SW 1271 (cell line): ENCODE measurements around the gene NECTIN1.

Experiments used
- DNase-seq, 2 experiments: peaks; one replicate each; lab custom pipeline; 2025; lab: John Stamatoyannopoulos, UW

The NECTIN1 gene

DNA sequence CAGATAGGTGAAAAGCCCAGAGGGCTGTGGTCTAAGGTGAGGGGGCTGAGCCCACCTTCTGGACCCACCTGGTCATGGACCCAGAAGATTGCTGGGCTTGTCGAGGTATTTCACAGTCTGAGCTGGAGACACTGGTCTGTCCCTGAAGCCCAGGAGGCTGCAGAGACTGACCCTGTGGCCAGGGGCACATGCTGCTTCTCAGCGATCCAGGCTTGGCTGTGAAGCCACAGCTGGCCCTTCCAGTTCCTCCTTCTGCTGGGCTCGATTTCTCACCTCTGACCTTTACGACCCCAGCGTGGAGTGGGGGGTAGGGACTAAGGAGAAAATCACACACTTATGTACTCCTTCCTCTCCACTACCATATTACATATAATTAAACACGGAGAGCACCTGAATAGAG lies 88.5 kb downstream of the NECTIN1 start:
- DNase-seq = no peak

DNA sequence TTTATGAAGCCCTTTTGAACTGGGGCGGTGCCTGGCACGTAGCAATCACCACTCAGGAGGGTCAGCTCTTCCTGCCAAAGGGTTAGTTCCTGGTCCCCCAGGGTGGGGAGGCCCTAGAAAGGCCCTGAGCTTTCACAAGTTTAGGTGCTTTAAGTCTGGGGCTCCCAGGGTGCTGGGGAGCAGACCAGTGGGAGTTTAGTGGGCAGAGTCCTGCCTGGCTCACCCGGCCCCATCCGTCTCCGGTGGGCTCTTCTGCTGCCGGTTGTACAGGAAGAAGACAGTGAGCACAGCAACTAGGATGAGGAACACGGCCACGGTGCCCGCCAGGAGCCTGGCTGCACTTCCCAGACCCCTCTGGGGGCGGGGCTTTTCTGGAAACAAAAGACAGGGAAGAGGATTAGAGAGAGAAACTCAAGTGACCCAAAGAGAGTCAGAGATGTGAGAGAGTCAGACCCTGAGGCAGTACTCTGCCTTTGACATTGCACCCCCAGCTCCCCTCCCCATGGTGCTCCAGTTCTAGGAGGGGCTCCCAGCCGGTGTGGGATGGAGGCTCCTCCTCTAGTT lies 89.3 kb downstream of the NECTIN1 start:
- no peak for DNase-seq

DNA sequence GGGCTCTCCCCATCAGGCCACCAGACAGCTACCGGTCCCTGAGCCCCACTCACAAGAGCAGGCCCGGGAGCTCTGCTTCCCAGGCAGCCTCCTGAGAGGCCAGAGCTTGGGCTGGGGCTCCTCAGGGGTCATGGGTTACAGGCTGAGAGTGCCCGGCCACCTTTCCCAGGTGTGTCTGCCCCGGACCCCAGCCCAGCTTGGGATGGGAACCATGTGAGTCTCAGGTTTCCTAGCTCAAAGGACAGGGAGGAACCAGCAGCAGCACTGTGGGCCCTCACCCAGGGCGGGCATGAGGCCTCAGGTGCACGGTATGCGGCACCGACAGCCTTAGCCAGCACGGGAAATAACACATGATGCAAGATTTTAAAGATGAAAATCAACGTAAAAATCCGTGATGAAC lies 90.1 kb downstream of the NECTIN1 start:
- DNase-seq = no peak

DNA sequence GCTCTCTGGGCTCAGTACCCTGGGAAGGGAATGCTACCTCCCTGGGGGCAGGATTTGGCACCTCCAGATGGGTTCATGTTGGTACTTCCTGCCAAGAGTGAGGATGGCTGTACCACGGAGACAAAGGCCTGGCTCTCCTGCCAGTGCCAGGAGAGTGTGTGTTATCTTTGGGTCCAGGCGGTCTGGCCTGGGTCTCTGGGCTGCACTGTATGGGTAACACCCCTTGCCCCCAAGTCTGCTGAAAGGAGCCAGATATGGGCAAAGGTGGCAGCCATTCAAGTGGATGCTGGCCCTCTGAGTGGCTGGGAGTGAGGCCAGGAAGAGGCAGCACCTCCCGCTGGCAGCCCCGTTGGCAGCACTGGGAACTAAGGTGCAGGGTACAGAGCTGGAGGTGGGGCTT lies 91.5 kb downstream of the NECTIN1 start:
- no peak for DNase-seq

DNA sequence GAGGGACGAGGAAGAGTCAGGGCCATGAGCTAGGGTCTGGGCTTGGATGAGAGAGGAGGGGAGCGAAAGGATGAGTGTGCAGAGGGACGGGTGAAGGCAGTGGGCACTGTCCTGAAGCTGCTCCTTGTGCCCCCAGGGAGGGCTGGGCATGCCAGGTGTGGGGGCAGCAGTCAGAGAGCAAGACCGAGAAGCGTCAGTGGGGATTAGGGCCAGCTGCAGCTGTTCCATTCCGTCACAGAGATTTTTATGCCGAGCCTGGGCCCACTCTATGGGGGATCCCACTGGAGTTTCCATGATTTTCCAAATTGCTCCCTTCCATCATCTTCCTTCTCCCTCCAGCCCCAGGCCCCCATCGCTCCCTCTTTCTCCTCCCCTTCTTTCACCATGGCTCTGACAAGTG lies 93.2 kb downstream of the NECTIN1 start:
- no peak for DNase-seq

DNA sequence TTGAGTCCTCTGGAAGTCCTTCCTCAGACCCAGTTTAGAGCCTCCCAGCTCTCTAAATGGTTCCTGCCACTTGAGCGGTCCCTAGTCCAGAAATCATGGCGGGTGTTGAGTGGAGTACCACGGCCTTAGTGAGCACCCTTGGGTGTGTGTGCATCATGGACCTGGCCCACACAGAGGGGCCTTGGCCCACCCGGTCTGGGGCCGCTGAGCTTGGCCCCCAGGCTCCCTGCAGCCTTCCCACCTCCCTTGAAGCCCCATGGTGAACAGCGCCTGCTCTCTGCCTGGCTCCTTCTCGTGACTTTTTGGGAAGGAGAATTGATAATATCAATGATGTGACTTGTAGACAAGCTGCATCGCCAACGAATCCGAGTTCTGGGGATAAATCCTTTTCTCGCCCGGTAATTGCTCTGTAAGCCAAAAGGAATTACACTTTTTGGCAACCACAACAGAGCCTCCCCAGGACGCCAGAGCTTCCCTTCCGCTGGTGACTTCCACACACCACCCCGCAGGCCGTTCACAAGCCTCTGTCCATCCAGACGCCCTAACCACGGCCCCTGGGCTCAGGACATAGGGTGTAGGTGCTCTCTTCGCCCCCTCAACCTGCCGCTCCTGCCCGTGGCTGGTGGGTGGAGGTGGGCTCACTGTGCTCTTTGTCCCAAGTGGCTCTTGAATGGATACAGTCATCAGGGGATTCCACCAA lies 93.8 kb downstream of the NECTIN1 start:
- DNase-seq = no peak

DNA sequence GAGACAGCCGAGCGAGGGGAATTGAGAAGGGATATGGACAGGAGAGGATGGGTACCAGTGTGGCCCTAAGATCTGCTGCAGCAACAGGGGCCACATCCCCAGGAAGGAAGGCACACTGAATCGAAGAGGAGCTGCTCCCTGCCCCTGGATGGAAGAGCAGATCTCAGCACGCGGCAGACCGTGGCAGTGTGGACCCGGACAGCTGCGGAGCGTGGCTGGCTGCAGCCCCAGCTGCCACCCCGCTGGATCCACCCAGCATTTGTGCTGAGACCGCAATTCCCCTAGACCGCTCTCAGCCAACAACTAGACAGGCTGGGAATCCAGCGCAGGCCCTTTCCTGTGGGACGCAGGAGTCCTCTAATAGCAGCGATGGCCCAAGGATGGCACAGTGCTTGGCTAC lies 94.7 kb downstream of the NECTIN1 start:
- DNase-seq = no peak

DNA sequence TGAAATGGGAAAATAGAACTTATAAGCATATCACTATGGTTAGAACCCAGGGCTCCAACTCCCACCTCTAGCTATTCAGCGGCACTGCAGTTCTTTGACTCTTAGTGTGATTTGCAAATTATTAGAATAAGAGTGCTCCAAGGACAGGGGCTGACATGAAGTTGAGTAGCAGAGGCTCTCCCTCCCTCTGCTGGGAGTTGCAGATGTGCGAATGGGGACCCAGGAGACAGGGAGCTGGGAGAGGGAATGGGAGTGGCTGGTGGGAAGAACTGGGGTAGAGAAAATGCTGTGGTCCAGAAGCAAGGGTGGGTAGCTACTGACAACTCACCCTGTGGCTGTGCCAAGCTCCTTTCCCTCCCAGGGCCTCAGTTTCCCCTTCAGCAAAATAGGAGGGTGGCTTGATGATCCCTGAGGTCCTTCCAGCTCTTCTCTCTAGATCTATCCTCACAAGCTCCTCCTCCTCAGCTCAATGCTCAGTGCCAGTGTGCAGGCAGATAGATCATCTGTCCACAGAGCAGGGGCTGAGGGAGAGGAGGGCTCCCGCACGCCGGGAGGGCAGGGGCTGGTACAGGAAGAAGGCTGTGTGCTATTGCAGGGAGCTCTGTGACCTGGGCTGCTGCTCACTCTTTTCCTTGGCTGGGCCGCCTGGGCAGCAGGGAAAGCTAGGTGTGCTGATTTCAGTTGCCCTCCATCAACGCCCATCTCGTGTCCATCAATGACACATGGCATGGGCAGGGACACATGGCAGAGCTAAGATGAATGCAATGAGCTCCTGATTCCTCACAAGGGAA lies 99.0 kb downstream of the NECTIN1 start:
- no peak for DNase-seq

DNA sequence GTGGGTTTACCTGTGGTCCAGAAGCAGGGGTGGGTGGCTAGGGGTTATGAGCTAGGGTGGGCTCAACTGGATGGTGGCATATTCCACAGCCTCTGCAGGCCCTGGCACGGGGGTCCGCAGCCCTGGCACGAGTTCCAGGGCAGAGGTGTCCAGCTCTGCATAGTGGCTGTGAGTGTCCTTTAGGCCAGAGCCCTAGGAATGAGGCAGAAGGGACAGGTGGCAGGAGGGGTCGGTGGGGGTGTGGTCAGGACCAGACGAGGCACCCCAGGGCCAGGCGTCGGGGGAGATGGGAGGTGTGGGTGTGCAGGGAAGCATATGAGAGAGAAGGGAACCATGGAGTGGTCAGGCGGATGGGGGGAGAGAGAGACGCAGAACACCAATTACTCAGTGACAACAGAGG lies 99.9 kb downstream of the NECTIN1 start:
- DNase-seq = no peak

DNA sequence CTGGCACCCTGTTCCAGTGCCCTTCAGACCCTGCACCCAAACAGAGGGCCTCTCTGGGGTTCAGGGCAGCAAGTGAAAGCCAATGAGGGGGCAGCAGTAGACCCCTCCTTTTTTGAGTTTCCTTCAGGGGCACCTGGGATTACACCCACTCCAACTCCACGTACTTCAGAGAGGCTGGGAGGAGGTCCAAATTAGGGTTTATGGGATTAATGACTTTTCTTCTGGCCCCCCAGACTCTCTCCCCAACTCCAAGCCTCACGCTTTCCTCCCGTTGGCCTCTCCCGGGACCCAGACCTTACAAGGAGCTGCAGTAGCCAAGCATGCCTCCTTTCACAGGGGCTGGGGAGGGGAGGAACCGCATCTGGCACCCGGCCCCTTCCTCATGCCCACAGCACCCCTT lies 101.7 kb downstream of the NECTIN1 start:
- no peak for DNase-seq

DNA sequence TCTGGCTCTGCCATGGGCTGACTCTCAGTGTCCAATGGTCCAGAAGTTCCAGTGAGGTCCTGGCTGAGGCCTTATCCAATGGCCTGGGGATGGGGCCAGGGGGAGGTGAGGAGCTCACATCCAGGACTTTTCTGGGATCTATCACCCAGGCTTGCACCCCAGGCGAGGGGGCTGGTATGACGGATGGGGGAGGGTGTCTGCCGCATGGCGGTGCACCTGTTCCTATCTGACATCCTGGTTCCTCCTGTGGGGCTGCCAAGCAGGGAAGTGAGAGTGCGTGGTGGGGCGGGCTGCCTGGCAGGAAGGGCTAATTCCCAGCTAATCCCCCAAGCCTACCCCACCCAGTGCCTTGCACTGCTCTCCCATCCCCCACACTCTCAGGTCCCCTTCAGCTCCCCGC lies 102.1 kb downstream of the NECTIN1 start:
- DNase-seq = no peak

DNA sequence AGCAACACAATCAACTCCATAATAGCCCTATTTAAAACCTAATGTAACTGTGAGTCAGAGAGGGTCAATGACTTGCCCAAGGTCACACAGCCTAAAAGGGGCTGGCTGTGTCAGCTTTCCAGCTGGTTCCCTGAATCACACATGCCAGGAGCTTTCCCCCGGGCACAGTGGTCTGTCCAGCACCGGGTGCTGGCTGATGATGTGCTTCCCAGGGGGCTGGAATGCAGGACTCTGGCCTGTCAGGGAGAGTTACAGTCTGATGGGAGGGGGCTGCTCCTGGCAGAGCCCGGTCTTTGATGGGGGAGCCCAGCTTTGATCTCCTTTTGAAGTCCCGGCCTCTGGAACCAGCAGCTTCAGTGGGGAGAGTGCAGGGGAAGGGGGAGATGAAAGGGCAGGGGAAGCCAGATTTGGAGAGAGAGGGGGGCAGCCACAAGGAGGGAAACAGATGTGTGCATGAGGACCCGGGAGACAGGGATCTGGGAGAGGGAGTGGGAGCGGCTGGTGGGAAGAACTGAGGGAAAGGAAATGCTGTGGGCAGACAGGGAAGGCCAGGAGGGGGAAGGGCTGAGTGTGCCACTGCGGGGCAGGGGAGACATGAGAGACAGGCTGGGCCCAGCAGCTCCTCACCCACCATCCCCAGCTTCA lies 102.7 kb downstream of the NECTIN1 start:
- no peak for DNase-seq

DNA sequence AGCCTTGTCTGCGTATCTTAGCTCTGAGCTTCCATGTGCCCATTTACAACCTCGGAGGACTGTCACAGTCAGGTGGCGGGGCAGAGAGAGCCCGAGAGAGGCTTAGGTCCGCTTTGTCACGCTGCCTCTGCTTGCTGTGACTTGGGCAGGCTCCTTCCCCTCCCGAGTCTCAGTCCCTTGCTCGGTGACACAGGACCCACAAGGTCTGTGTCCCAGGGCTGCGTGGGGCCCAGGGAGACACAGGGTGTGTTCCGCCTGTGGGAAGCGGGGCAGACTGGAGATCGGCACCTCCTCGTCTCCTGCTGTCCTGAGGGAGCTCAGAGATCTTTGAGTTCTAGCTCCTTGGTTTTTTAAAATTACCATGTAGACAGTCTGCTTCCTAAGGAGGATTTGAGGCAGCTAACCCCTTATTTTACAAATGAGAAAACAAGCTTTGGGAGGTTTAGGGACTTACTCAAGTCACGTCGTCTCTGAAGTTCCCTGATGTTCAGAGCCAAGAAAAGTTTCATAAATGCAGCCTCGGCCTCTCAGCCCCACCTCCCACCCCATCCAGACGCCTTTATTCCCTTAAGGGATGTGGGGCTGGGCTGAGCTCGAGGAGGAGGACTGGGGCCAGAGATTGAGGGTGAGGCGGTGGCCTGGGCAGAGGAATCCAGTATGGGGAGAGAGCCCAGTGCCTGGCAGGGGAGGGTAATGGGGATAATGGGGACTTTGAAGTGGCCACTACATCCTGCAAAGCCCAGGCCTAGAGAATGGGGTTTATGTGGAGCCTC lies 103.6 kb downstream of the NECTIN1 start:
- no peak for DNase-seq

DNA sequence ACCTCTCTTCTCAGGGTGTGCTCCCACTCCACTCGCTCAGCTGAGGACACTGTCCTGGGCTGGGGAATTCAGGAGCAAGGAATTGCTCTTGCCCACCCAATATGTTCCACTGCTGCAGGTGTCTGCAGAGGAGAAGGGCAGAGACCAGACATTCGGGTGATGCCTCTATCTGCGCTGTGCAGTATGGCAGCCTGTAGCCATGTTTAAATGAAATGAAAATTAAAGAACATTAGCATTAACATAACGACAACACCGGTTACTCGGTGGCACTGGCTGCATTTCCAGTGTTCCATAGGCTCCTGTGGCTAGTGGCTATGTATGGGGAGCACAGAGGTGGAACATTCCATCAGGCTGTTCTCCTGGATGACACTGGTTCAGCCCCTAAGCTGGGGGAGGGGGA lies 104.4 kb downstream of the NECTIN1 start:
- no peak for DNase-seq

DNA sequence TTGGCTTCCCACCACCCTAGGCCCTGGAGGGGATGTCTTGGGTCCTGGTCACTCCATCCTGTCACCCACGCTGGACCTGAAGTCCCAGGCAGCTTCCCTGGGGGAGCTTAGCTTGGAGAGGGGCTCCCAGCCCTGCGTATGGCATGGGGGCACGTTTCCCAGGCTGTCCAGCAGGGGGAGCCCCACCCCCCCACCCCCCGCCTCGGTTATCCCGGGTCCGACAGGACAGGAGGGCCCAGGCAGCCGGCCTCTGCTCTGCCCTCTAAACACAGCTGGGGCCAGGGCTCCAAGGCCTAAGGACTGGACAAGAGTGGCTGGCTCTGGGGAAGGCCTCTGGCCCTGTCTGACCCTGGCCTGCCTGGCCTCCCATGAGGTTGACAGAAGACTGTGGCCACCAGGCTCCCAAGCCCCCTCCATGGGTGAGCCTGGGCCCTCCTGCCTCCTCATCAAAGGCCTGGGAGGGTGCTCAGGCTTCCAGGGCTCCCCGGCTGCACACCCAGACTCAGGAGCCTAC lies 104.8 kb downstream of the NECTIN1 start:
- no peak for DNase-seq

DNA sequence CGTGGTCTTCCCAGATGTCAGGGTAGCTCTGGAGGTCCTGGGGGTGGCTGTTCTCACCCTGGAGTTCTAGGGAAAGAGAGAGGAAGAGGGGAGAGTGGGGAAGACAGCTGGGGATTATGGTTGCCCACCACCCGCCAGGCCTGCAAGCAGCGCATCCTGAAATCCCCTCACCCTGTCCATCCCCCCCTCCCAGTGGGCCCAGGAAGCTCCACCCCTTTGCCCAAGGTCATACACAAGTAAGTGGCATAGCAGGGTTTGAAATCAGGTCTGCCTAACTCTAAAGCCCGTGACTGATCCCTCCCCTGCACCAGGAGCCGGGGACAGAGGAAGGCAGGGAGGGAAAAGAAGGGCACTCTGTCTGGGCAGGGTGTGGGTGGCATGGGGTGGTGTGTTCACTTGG lies 105.3 kb downstream of the NECTIN1 start:
- no peak for DNase-seq

DNA sequence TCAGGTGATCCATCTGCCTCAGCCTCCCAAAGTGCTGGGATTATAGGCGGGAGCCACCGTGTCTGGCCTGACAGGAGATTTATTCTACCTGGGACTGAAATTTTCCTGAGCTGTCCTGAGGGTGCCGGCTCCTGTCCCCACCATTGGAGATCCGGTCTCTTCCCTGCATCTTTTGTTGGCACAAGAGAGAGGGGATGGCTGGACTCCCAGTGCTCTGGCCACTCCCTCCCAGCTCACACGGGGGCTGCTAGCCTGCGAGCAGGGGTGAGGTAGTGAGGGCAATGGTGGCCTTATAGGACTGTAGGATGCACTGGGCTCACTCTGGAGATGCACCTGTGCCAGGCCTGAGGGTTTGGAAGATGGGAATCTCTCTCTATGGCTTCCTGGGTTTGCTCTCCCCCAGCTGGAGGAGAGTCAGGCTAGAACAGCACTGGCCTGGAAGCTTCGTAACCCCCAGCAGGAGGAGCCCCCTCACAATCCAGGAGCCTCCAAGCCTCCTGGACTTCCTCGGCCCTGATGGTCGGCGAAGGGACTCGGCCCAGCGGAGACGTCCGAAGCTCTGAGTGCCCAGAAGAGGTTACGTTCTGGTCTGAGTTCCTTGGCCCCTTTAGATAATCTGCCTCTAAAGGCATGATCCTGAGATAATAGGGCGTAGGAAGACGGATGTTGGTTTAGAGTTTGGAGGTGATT lies 106.4 kb downstream of the NECTIN1 start:
- no peak for DNase-seq

DNA sequence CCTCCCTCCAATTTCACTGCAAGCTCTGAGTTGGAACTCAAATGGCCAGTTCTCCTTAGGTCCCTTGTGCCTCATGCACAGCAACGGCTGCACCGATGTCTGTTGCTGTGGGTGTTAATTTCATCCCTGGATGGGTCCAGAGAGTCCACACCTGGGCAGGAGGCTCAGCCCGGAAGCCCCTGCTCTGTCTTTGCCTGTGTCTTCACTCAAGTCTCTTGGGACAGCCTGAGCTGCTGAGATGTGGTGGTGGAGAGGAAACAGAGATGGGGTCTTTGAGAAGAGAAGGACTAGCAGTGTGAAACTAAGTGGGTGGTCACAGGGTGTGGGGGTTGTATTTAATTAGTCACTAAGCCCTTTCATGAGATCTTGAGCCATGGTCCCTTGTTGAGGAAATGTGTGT lies 109.3 kb downstream of the NECTIN1 start:
- DNase-seq = no peak

DNA sequence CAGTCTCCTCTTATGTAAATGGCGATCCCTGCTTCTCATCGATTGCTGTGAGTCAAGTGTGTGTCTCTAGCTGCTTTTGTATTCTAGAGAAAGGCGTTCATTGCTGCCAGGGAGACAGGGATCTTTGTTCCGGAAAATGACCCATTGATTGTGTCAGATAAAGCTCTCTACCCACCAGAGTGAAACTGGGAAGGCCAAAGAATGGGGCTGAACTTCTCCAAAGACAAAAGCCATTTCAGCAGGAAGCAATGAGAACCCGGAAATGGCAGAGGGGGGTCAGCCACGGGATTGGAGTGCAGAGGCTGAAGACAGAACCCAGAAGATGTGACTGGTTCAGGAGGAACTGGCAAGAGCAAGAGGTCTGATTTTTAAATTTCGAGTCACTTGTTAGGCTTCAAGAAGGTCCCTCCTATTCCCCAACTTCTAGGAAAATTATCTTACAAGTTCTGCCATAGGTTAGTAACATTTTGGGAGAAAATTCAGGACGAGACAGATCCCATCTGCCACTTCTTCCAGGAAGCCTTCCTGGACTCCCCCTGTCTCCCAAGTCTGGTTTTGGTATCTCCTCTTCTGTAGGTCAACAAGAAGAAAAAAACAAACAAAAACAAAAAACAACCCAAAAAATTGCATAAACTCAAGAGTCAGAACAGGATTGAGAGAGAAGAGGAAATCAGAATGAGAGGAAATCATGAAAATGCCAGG lies 110.6 kb downstream of the NECTIN1 start:
- no peak for DNase-seq

DNA sequence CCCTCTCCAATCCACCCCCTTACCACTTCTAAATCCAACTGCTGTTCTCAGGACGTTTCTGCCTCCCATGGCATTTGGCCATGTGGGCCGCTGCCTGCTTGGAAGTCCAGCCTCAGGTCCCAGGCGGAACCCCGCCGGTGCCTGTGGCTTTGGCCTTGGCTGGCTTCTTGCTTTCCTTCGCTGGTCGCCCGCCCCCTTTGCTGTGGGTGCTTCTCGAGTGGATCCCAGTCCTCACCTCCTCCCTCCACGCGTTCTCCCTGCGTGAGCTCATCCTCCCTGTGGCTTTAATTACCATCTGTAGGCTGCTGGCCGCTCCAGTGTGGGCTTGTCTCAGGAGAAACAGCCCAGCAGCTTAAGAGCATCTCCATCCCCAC lies 111.7 kb downstream of the NECTIN1 start:
- DNase-seq = no peak
